GM21528 (cell line): ENCODE measurements around the gene DCPS.
A peak's percentile ranks its signal among the peaks of the same experiment; 100 is the strongest.
"Not testable (repeated sequence)": the region's sequence is repeated elsewhere in the genome, so short reads cannot be mapped to it uniquely, and the experiment has no call there.

ENCODE experiments used
- ATAC-seq: cut with Tn5 transposase; IDR thresholded peaks from one replicate; pipeline ENCODE4 v1.9.1; 2021; ENCODE audit warnings: mild to moderate bottlenecking, moderate library complexity; ENCODE audit not compliant: unreplicated experiment, low FRiP score

The DCPS gene

GRCh38 chr11:126284829-126285228, 19.0 kb upstream of the DCPS start:
- ATAC-seq: peak; percentile 63

GRCh38 chr11:126288237-126288636, 15.6 kb upstream of the DCPS start:
- ATAC-seq: no peak

GRCh38 chr11:126290887-126291286, 13.0 kb upstream of the DCPS start:
- ATAC-seq: no peak

- ATAC-seq: no peak
These were observed 10.1 kb upstream of the DCPS start for GRCh38 chr11:126293726-126294125.

- no peak for ATAC-seq
These were observed 6.9 kb upstream of the DCPS start for GRCh38 chr11:126297004-126297403.

GRCh38 chr11:126304457-126305075, 706 bp downstream of the DCPS start:
- ATAC-seq: peak; percentile 2

- ATAC-seq: peak; percentile 50
These were observed 1.8 kb downstream of the DCPS start for GRCh38 chr11:126305699-126306098.

- ATAC-seq: no peak
These were observed 3.8 kb downstream of the DCPS start for GRCh38 chr11:126307706-126308105.

- ATAC-seq: no peak
These were observed 4.4 kb downstream of the DCPS start for GRCh38 chr11:126308271-126308671.

- not testable (repeated sequence) for ATAC-seq
These were observed 4.9 kb downstream of the DCPS start for GRCh38 chr11:126308771-126309170.

GRCh38 chr11:126310200-126310991, 6.5 kb downstream of the DCPS start:
- peak; percentile 33 for ATAC-seq

GRCh38 chr11:126310992-126311310, 7.1 kb downstream of the DCPS start:
- ATAC-seq: no peak

GRCh38 chr11:126311401-126312291, 7.8 kb downstream of the DCPS start:
- ATAC-seq: peak; percentile 77

- ATAC-seq: no peak
These were observed 9.1 kb downstream of the DCPS start for GRCh38 chr11:126312961-126313360.

- ATAC-seq: no peak
These were observed 10.0 kb downstream of the DCPS start for GRCh38 chr11:126313826-126314225.

- no peak for ATAC-seq
These were observed 13.5 kb downstream of the DCPS start for GRCh38 chr11:126317432-126317755.

GRCh38 chr11:126317756-126318573, 14.1 kb downstream of the DCPS start:
- peak; percentile 18 for ATAC-seq

- peak; percentile 92 for ATAC-seq
These were observed 14.9 kb downstream of the DCPS start for GRCh38 chr11:126318574-126319373.

GRCh38 chr11:126319374-126319740, 15.5 kb downstream of the DCPS start:
- ATAC-seq: no peak

- ATAC-seq: no peak
These were observed 19.1 kb downstream of the DCPS start for GRCh38 chr11:126322996-126323395.
